Medulla oblongata (tissue), 1 donor: ENCODE measurements around the gene CYP4X1.
"Not testable (repeated sequence)": the region's sequence is repeated elsewhere in the genome, so short reads cannot be mapped to it uniquely, and the experiment has no call there.

Source experiments
- DNase-seq: peaks from one replicate; pipeline ENCODE4 v3.0.0-alpha.2; 2015; ENCODE audit errors: extremely low spot score

CYP4X1 gene

GRCh38 chr1:47023268-47024140 is at the start of gene CYP4X1:
TSS of gene CYP4X1 (plus strand) at chr1:47023669. CDS start at chr1:47023818, 149 bp downstream.
- no peak for DNase-seq

GRCh38 chr1:46983166-46983829 is 40.2 kb upstream of the CYP4X1 start:
- DNase-seq = peak; percentile 4

- DNase-seq = no peak
Measured at GRCh38 chr1:46983830-46984586, 39.5 kb upstream of the CYP4X1 start.

GRCh38 chr1:46990541-46990940 is 32.9 kb upstream of the CYP4X1 start:
- not testable (repeated sequence) for DNase-seq

- no peak for DNase-seq
Measured at GRCh38 chr1:46991083-46991923, 32.2 kb upstream of the CYP4X1 start.

GRCh38 chr1:46996659-46997281 is 26.7 kb upstream of the CYP4X1 start:
- no peak for DNase-seq

- DNase-seq = no peak
Measured at GRCh38 chr1:47002211-47002610, 21.3 kb upstream of the CYP4X1 start.

GRCh38 chr1:47003896-47004403 is 19.5 kb upstream of the CYP4X1 start:
- DNase-seq = no peak

- not testable (repeated sequence) for DNase-seq
Measured at GRCh38 chr1:47006437-47006836, 17.0 kb upstream of the CYP4X1 start.

- DNase-seq = no peak
Measured at GRCh38 chr1:47013293-47013692, 10.2 kb upstream of the CYP4X1 start.

GRCh38 chr1:47021070-47021469 is 2.4 kb upstream of the CYP4X1 start:
- no peak for DNase-seq

- no peak for DNase-seq
Measured at GRCh38 chr1:47024141-47024801, 802 bp downstream of the CYP4X1 start.

- DNase-seq = no peak
Measured at GRCh38 chr1:47030170-47030805, 6.8 kb downstream of the CYP4X1 start.

- DNase-seq = no peak
Measured at GRCh38 chr1:47031059-47031458, 7.6 kb downstream of the CYP4X1 start.

GRCh38 chr1:47031585-47031984 is 8.1 kb downstream of the CYP4X1 start:
- no peak for DNase-seq

GRCh38 chr1:47036764-47037163 is 13.3 kb downstream of the CYP4X1 start:
- no peak for DNase-seq

- DNase-seq = no peak
Measured at GRCh38 chr1:47059376-47059775, 35.9 kb downstream of the CYP4X1 start.

GRCh38 chr1:47067097-47067594 is 43.7 kb downstream of the CYP4X1 start, which contains the start of gene CYP4Z1:
TSS of gene CYP4Z1 (plus strand) at chr1:47067231. CDS start at chr1:47067491, 260 bp downstream.
- no peak for DNase-seq

GRCh38 chr1:47069080-47069479 is 45.6 kb downstream of the CYP4X1 start:
- not testable (repeated sequence) for DNase-seq
